AG04450 (cell line): ENCODE measurements around the gene COL23A1. TPM values are rescaled to one million over a fixed set of nuclear protein-coding genes. Genes with fewer than 3 reads are reported as not detected.

Source experiments
- CTCF ChIA-PET: fragments of 300-600, 350-600 bp; formaldehyde crosslinking; extraction: SDS; loops from one replicate; lab custom pipeline; 2022; ENCODE audit warnings: antibody characterized with exemption, inconsistent platforms; lab: Charles Lee
- POLR2A ChIA-PET: fragments of 350-600 bp; formaldehyde crosslinking; extraction: SDS; loops from one replicate; lab custom pipeline; 2021; ENCODE audit warnings: antibody characterized with exemption, inconsistent platforms; lab: Yijun Ruan, JAX
- DNase-seq: peaks from one replicate; pipeline ENCODE4 v3.0.0-alpha.2; 2011; ENCODE audit warnings: low read depth, low spot score
- H3K27ac ChIP-seq: one replicate; pipeline ENCODE4 v1.5.1; 2012; ENCODE audit warnings: low read depth, low read length, control low read depth
- H3K27me3 ChIP-seq: one replicate; pipeline ENCODE4 v1.6.0; 2012; ENCODE audit warnings: low read length; ENCODE audit not compliant: control insufficient read depth, insufficient read depth
- H3K4me3 ChIP-seq: 2 replicates; pipeline ENCODE4 v1.5.1; 2011; ENCODE audit warnings: mild to moderate bottlenecking, low read depth, low read length, control low read depth
- H3K9me3 ChIP-seq: 2 replicates; pipeline ENCODE4 v1.5.1; 2012; ENCODE audit warnings: low read length; ENCODE audit not compliant: control insufficient read depth, insufficient read depth
- polyA plus RNA-seq: library from polyadenylated mRNA; depleted of rRNA; stranded (reverse); fragments of >200 nt; gene quantifications from 2 replicates; pipeline ENCODE4 v1.2.3, GENCODE V29; 2011
- TF ChIP-seq, protein P1 (sequence below): IDR thresholded peaks from 2 replicates; pipeline ENCODE4 v1.5.1; 2011; ENCODE audit warnings: low read depth, low read length, control low read depth, inconsistent platforms

The COL23A1 gene
- polyA plus RNA-seq, 1 experiment, result not detected

DNA sequence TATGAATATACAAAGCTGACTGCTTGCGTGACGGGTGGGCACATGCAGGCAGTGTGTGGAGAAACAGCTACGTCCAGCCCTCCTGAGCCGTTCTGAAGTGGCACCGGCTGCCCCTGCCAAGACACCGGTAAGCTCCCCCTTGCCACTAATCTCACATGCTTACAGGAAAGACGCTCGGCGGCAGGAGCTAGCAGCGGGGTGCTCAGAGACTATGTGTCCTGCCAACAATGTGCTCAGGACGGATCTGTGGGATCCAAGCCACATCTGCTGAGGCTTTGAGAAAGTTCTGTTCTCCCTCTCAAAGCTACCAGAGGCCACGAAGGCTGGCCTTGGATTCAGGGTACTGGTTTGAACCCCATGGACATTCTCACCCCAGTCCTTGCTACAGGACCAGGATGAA, 200.4 kb downstream of the COL23A1 start:
- ChIA-PET CTCF (interaction anchor here (1.2 kb wide), 1 partner anchor 162 kb away, joined by 3 read pairs; no protein-coding TSS in a partner anchor), POLR2A (no interaction called here)
- no peak for DNase-seq
- H3K4me3 ChIP-seq, result no peak overlapping the region
- peaks cover 24% of the 10 kb centered on the region for H3K9me3 ChIP-seq
- H3K27me3 ChIP-seq, result no peaks in the 10 kb centered on the region
- TF ChIP-seq, protein P1, sequence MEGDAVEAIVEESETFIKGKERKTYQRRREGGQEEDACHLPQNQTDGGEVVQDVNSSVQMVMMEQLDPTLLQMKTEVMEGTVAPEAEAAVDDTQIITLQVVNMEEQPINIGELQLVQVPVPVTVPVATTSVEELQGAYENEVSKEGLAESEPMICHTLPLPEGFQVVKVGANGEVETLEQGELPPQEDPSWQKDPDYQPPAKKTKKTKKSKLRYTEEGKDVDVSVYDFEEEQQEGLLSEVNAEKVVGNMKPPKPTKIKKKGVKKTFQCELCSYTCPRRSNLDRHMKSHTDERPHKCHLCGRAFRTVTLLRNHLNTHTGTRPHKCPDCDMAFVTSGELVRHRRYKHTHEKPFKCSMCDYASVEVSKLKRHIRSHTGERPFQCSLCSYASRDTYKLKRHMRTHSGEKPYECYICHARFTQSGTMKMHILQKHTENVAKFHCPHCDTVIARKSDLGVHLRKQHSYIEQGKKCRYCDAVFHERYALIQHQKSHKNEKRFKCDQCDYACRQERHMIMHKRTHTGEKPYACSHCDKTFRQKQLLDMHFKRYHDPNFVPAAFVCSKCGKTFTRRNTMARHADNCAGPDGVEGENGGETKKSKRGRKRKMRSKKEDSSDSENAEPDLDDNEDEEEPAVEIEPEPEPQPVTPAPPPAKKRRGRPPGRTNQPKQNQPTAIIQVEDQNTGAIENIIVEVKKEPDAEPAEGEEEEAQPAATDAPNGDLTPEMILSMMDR, result no peak
- no peak overlapping the region for H3K27ac ChIP-seq

DNA sequence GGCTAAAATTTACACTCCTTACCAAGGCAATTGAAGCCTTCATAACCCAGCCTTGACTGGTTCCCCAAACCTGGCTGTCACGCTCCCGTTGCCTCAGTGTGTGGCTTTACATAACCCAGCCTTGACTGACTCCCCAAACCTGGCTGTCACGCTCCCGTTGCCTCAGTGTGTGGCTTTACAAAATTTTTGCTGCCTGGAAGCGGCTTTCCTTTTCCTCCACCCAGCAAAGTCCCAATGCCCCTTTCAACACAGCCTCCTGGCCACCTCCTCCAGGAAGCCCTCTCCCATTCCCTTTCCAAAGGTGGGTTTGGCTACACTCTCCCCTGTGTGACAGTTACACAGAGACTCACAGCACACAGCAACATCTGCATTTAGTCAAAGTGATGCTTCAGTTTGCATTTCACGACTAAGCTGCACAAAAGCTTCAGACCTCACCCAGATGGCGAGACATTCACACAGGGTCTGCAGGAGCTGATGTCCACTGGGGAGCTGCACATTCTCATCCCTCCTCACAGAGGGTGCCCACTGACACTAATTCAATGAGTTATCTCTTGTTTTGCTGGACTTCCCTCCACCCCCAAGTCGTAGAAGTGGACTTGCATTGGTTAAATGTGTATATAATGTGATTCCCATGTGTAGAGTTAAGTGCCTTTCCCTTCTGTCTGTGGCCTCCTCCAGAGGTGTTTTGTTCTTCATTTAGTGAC, 201.0 kb downstream of the COL23A1 start:
- Histone ChIP-seq H3K9me3 (peaks cover 27% of the 10 kb centered on the region), H3K4me3 (no peak overlapping the region), H3K27me3 (no peaks in the 10 kb centered on the region), H3K27ac (no peak overlapping the region)
- no peak for DNase-seq
- CTCF ChIA-PET, result interaction anchor here (1.2 kb wide), 1 partner anchor 162 kb away, joined by 3 read pairs; no protein-coding TSS in a partner anchor
- TF ChIP-seq, protein P1, result no peak
- POLR2A ChIA-PET, result no interaction called here

DNA sequence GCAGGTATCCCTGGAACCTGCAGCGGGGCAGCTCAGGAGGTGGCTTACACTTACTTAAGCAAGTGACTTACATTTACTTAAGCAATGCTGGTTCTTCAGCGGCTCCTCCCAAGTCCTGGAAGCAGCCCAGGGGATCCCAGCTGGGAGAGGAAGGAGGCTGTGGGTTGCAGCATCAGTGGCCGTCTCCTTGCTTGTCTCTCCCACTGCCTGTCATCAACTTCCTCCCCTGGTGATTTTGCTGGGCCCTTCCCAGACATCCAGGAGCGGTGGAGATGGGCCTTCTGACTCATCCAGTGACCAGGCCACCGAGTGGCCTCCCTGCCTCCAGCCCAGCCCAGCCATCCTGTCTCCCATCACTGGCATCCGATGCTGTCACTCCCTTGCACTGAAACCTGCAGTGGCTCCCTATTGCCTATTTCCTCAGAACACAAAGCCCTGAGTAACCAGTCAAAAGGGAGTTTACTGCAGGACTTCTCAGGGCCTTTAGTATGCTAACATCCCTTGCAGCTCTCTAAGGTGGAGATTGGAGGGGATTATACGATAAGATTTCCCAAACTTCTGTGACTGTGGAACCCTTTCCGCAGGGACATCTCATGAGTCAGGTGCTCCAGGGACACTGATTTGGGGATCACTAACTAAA, 201.7 kb downstream of the COL23A1 start:
- Histone ChIP-seq H3K27ac (no peak overlapping the region), H3K27me3 (no peaks in the 10 kb centered on the region), H3K4me3 (no peak overlapping the region), H3K9me3 (peaks cover 30% of the 10 kb centered on the region)
- no peak for DNase-seq
- TF ChIP-seq, protein P1, result no peak
- POLR2A ChIA-PET, result no interaction called here
- CTCF ChIA-PET, result no interaction called here

DNA sequence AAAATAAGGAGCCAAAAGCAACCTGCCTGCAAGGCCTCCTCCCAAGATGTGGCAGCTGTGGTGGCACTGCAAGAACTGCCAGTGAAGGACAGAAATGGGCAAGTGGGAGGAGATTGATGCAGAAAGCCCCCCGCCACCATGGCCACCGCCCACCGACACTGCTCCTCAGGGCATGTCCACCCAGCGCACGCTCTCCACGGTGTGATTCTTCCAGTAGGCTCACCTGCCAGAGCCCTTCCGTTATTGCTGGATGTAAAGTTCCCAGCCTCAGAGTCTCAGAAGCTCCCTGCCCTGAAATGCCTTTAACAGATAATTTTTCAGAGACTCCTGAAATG, 202.4 kb downstream of the COL23A1 start:
- ChIA-PET CTCF (no interaction called here), POLR2A (no interaction called here)
- no peak for DNase-seq
- TF ChIP-seq, protein P1, result no peak
- H3K27me3 ChIP-seq, result no peaks in the 10 kb centered on the region
- H3K4me3 ChIP-seq, result no peak overlapping the region
- H3K9me3 ChIP-seq, result peaks cover 36% of the 10 kb centered on the region
- H3K27ac ChIP-seq, result no peak overlapping the region

DNA sequence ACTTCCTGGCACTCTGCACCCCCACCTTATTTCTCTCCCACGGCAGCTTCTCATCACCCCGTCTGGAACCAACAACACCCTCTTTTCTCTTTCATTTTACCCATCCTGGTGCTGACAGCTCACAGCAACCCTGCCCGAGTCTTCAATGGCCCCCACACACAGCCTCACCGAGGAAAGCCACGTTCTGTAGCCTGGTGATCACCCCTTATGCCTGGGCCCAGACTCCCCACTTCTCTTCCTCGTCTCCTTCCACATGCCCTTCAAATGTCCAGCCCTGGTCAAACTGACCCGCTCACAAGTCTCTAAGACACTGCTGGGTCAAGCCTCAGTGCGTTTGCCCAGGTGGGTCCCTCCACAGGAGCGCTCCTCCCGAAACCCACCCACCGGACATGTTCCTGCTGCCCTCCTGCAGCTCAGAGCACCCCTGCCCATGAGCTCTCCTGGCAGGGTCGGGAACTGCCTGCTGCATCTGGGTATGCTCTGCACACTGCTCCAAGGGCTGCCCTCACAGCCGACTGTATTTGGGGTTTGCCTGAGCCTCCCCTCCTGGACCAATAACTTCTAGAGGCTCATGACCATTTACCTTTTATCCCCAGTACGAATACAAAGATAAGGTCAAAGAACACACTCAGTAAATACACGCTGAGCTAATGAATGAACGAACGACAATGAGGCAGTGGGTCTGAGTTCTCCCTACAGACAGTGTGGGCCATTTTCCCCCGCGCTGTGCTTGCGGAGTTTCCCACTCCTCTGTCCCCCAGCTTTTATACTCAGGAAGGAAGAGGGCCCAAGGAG, 202.9 kb downstream of the COL23A1 start:
- Histone ChIP-seq H3K27me3 (no peaks in the 10 kb centered on the region), H3K27ac (no peak overlapping the region), H3K9me3 (peaks cover 42% of the 10 kb centered on the region), H3K4me3 (no peak overlapping the region)
- DNase-seq, result no peak
- CTCF ChIA-PET, result no interaction called here
- POLR2A ChIA-PET, result no interaction called here
- TF ChIP-seq, protein P1, result no peak
